GM21367 (cell line): ENCODE measurements around the gene TMEM86A.

Experiments used
- ATAC-seq: cut with Tn5 transposase; IDR thresholded peaks from one replicate; pipeline ENCODE4 v1.9.1; 2021; ENCODE audit not compliant: unreplicated experiment

The TMEM86A gene

DNA sequence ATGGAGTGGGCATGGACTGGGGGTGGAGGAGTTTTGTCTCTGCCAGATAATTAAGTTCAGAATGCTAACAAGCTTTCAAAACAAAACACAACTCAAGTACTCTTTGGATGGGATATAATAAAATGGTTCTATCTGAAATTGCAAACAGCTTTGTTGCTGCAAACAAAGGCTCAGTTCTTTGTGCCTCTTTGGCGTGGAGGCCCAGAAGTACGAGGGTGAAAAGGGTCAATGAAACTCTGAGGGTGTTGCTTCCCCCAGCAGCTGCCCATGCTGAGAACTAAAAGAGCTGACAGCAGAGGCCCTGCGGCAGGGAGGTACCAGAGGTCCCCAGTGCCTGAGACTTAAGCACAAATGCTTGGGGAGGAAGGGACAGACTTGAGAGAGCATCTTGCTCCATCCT lies 53.9 kb downstream of the TMEM86A start:
- ATAC-seq, result no peak

DNA sequence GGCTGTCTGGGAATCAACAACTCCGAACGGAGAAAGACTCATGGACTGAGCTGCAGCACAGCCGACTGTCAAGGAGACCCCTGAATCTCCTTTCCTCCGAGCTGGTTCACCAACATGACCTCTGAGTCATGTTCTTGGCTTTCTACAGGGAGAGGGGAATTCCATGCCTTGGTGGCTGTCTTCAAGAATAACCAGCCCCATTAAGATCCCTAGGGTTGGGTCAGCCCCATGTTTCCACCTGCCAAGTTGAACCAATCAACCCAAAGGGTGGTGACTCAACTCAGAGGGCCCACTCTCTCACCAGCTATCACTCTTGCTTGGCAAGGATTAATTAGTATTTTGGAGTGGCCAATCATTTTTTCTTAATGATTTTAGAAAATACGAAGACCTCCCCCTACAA lies 55.7 kb downstream of the TMEM86A start:
- ATAC-seq, result no peak
